ENCODE measurements around the gene LOX.
"Not testable (repeated sequence)": the region's sequence is repeated elsewhere in the genome, so short reads cannot be mapped to it uniquely, and the experiment has no call there.

Gene LOX

GRCh38 chr5:122099060-122099790 lies 21.2 kb upstream of the LOX start:
- DNase-seq (ENCODE audit: low read depth in 2 of 2), result no peak

- no peak for DNase-seq (ENCODE audit: low read depth in 2 of 2)
Observed at GRCh38 chr5:122097391-122097790, 19.3 kb upstream of the LOX start.

- DNase-seq (ENCODE audit: low read depth in 2 of 2), result no peak
Observed at GRCh38 chr5:122095158-122095557, 17.1 kb upstream of the LOX start.

GRCh38 chr5:122094251-122094650 lies 16.2 kb upstream of the LOX start:
- DNase-seq (ENCODE audit: low read depth in 2 of 2), result not testable (repeated sequence)

- no peak for DNase-seq (ENCODE audit: low read depth in 2 of 2)
Observed at GRCh38 chr5:122093415-122094180, 15.5 kb upstream of the LOX start.

GRCh38 chr5:122091936-122092600 lies 14.0 kb upstream of the LOX start:
- no peak for DNase-seq (ENCODE audit: low read depth in 2 of 2)

- DNase-seq (ENCODE audit: low read depth in 2 of 2), result no peak
Observed at GRCh38 chr5:122089096-122090013, 11.3 kb upstream of the LOX start.

- no peak for DNase-seq (ENCODE audit: low read depth in 2 of 2)
Observed at GRCh38 chr5:122085041-122085440, 7.0 kb upstream of the LOX start.

- DNase-seq (ENCODE audit: low read depth in 2 of 2), result no peak
Observed at GRCh38 chr5:122083535-122083934, 5.5 kb upstream of the LOX start.

- no peak for DNase-seq (ENCODE audit: low read depth in 2 of 2)
Observed at GRCh38 chr5:122081541-122081940, 3.5 kb upstream of the LOX start.

GRCh38 chr5:122077366-122078115 lies 518 bp downstream of the LOX start:
- DNase-seq (ENCODE audit: low read depth in 2 of 2), result no peak

GRCh38 chr5:122076669-122077365 lies 1.2 kb downstream of the LOX start:
- DNase-seq (ENCODE audit: low read depth in 2 of 2), result no peak

- no peak for DNase-seq (ENCODE audit: low read depth in 2 of 2)
Observed at GRCh38 chr5:122076050-122076461, 2.0 kb downstream of the LOX start.

- no peak for DNase-seq (ENCODE audit: low read depth in 2 of 2)
Observed at GRCh38 chr5:122073864-122074263, 4.2 kb downstream of the LOX start.

GRCh38 chr5:122073018-122073417 lies 5.0 kb downstream of the LOX start:
- no peak for DNase-seq (ENCODE audit: low read depth in 2 of 2)

- no peak for DNase-seq (ENCODE audit: low read depth in 2 of 2)
Observed at GRCh38 chr5:122067390-122067789, 10.7 kb downstream of the LOX start.

GRCh38 chr5:122064992-122065391 lies 13.1 kb downstream of the LOX start:
- no peak for DNase-seq (ENCODE audit: low read depth in 2 of 2)

- DNase-seq (ENCODE audit: low read depth in 2 of 2), result no peak
Observed at GRCh38 chr5:122063836-122064235, 14.2 kb downstream of the LOX start.

GRCh38 chr5:122062205-122062604 lies 15.9 kb downstream of the LOX start:
- no peak for DNase-seq (ENCODE audit: low read depth in 2 of 2)

GRCh38 chr5:122056913-122057312 lies 21.1 kb downstream of the LOX start:
- DNase-seq (ENCODE audit: low read depth in 2 of 2), result no peak

Measured in stimulated activated CD8-positive, alpha-beta memory T cell treated with anti-CD3 and anti-CD28 coated beads, Interleukin-15, amount 100 ng/mL, for 4 hours (primary cell).